Type B pancreatic cell (in vitro differentiated cells): ENCODE results near the gene ARL10. TPM values are rescaled to one million over a fixed set of nuclear protein-coding genes. Genes with fewer than 3 reads are reported as not detected.

Experiments used
- DNase-seq: peaks from one replicate; pipeline ENCODE4 v3.0.0; 2021; ENCODE audit warnings: mixed read lengths; ENCODE audit not compliant: unreplicated experiment; ENCODE audit errors: extremely low spot score
- H3K27ac Mint-ChIP-seq: 2 replicates; pipeline ENCODE4 v1.8.0; 2021; ENCODE audit warnings: mild to moderate bottlenecking, mixed read lengths
- H3K27me3 Mint-ChIP-seq: 2 replicates; pipeline ENCODE4 v1.8.0; 2021; ENCODE audit warnings: mixed read lengths
- H3K36me3 Mint-ChIP-seq: 2 replicates; pipeline ENCODE4 v1.8.0; 2021; ENCODE audit warnings: mixed read lengths
- H3K4me1 Mint-ChIP-seq: one replicate; pipeline ENCODE4 v1.8.0; 2021; ENCODE audit warnings: mixed read lengths; ENCODE audit not compliant: unreplicated experiment
- H3K4me3 Mint-ChIP-seq: 2 replicates; pipeline ENCODE4 v1.8.0; 2021; ENCODE audit warnings: mild to moderate bottlenecking, mixed read lengths
- H3K9me3 Mint-ChIP-seq: 2 replicates; pipeline ENCODE4 v1.8.0; 2021; ENCODE audit warnings: mixed read lengths
- total RNA-seq: library from RNA; stranded (reverse); gene quantifications from 2 replicates; pipeline ENCODE4 v1.2.1, GENCODE V29; 2021; ENCODE audit warnings: low replicate concordance
- TF ChIP-seq, protein P1 (sequence below): fragments of 200-600 bp; sonication (generic); conservative IDR thresholded peaks from 2 replicates; pipeline ENCODE4 v1.5.0; 2021; ENCODE audit warnings: antibody characterized with exemption, mild to moderate bottlenecking

Gene ARL10
- total RNA-seq, 1 donor from 2014 or later = 23.4 TPM

DNA sequence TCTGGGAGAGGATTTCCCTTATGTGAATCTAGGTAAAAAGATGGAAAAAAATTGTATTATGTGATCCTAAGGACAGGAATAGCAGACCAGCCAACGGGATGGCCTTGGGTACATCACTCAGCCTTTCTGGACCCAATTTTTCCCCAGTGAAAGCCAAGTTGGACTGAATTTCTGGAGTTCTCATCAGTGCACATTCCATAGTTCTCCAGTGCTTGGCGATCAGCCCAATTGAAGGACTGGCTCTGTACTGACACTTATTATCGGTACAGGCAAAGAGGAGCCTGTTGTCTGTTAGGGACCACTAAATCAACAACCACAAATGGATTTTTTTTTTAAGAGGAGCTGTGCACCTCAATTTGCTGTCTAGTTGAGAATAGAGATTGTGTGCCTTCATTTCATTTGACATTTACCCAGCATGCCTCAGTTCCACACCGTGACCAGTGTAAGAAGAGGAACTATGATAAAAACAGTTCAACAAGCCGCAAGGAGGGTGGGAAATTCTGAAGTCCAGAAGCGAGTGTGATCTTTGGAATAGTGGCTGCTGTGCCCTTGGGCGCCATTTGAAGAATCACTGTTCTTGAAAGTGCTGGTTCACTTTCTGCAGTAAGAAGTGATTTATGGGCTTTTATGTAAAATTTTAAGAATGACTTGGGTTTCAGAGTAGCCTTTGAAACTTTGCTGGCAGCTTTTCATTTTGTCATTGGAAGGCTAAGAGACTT, 8.0 kb downstream of the ARL10 start:
- H3K36me3 Mint-ChIP-seq = peaks cover 3% of the 10 kb centered on the region
- no peaks in the 10 kb centered on the region for H3K27me3 Mint-ChIP-seq
- TF ChIP-seq, protein P1, sequence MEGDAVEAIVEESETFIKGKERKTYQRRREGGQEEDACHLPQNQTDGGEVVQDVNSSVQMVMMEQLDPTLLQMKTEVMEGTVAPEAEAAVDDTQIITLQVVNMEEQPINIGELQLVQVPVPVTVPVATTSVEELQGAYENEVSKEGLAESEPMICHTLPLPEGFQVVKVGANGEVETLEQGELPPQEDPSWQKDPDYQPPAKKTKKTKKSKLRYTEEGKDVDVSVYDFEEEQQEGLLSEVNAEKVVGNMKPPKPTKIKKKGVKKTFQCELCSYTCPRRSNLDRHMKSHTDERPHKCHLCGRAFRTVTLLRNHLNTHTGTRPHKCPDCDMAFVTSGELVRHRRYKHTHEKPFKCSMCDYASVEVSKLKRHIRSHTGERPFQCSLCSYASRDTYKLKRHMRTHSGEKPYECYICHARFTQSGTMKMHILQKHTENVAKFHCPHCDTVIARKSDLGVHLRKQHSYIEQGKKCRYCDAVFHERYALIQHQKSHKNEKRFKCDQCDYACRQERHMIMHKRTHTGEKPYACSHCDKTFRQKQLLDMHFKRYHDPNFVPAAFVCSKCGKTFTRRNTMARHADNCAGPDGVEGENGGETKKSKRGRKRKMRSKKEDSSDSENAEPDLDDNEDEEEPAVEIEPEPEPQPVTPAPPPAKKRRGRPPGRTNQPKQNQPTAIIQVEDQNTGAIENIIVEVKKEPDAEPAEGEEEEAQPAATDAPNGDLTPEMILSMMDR = no peak
- H3K9me3 Mint-ChIP-seq = no peaks in the 10 kb centered on the region
- H3K4me3 Mint-ChIP-seq = no peak overlapping the region
- no peak overlapping the region for H3K27ac Mint-ChIP-seq
- no peaks in the 10 kb centered on the region for H3K4me1 Mint-ChIP-seq
- no peak for DNase-seq

DNA sequence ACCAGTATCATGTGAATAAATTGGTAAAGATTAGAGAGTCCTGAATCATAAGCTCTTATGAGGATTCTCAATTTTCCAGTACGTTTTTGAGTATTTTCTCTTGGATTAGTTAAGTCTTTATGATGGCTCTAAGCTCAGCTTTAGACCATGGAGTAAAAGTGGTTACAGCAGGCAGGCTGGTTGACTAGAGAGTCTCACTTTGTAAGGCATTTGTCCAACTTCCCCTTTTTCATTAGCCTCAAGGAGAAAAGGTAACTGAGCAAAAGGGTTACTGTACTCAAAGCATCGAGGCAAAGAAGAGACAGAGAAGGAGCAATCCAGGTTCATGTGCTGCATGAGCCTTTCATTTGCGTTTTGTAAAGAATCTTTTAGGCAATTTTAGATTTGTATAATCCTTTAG, 14.6 kb downstream of the ARL10 start:
- Mint-ChIP-seq H3K27me3 (no peaks in the 10 kb centered on the region), H3K4me1 (no peaks in the 10 kb centered on the region), H3K36me3 (peaks cover 5% of the 10 kb centered on the region), H3K9me3 (no peaks in the 10 kb centered on the region), H3K27ac (no peak overlapping the region), H3K4me3 (no peak overlapping the region)
- no peak for DNase-seq
- TF ChIP-seq, protein P1 = no peak

DNA sequence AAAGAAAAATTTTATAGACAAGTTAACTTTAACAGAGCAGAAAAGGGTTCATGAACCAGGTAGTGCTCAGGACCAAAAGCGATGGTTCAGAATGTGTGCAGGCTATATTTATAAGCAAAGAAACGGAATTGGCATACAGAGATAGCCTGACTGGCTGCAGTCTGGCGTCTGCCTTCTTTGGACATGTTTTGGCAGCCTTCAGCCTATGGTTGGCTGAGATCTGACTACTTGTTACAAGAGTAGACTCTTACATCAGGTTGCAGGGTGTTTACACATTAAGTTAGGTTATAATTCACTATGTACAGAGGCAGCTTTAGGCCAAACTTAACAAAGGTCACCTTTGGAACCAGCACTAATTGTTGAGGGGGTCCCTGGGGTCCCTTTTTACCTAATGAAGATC, 16.1 kb downstream of the ARL10 start:
- H3K36me3 Mint-ChIP-seq = peaks cover 12% of the 10 kb centered on the region
- no peak for DNase-seq
- H3K27ac Mint-ChIP-seq = no peak overlapping the region
- H3K27me3 Mint-ChIP-seq = no peaks in the 10 kb centered on the region
- no peak overlapping the region for H3K4me3 Mint-ChIP-seq
- H3K9me3 Mint-ChIP-seq = no peaks in the 10 kb centered on the region
- TF ChIP-seq, protein P1 = no peak
- peaks cover 7% of the 10 kb centered on the region for H3K4me1 Mint-ChIP-seq

DNA sequence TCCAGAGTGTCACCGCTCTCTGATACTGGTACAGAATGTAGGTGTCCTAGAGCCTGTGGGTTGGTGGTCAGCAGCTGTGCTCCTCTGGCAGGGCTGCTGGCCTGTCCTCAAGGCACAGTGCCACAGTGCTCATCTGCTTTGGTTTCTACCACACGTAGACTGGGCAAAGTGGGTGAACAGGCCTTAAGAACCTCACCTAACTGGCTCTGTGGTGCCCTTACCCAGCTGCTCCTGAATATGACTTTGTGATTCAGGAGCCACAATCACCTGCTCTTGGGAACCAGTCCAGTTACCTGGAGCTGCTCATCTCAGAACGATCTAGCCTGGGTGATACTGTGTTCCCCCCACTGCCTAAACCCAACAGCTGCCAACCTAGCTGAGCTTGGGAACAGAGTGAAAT, 16.7 kb downstream of the ARL10 start:
- TF ChIP-seq, protein P1 = no peak
- Mint-ChIP-seq H3K36me3 (peaks cover 13% of the 10 kb centered on the region), H3K4me3 (no peak overlapping the region), H3K27me3 (no peaks in the 10 kb centered on the region), H3K27ac (no peak overlapping the region), H3K4me1 (peaks cover 11% of the 10 kb centered on the region), H3K9me3 (no peaks in the 10 kb centered on the region)
- DNase-seq = no peak

DNA sequence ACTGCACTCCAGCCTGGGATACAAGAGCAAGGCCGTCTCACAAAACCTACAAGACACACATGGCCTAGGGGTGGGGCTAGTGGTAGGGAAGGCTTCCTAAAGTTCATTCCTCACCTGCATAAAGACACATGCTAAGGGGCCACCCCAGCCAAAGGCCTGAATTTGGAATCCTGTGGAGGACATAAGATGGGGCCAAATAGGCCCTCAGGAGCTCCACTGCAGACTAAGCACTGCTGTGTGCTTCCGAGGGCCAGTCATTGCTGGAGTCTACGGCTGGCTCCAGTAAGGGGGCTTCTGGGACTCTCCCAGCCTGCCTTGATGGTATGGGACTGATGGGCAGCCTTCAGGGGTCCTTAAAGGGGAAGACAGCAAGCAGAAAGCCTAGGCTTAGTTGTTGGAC, 17.4 kb downstream of the ARL10 start:
- Mint-ChIP-seq H3K36me3 (peaks cover 13% of the 10 kb centered on the region), H3K4me1 (peaks cover 11% of the 10 kb centered on the region), H3K4me3 (no peak overlapping the region), H3K27ac (no peak overlapping the region), H3K27me3 (no peaks in the 10 kb centered on the region), H3K9me3 (no peaks in the 10 kb centered on the region)
- TF ChIP-seq, protein P1 = no peak
- DNase-seq = no peak
